Measurements from ENCODE around the gene PAK2.
"Not testable (repeated sequence)": the region's sequence is repeated elsewhere in the genome, so short reads cannot be mapped to it uniquely, and the experiment has no call there.

The PAK2 gene

DNA sequence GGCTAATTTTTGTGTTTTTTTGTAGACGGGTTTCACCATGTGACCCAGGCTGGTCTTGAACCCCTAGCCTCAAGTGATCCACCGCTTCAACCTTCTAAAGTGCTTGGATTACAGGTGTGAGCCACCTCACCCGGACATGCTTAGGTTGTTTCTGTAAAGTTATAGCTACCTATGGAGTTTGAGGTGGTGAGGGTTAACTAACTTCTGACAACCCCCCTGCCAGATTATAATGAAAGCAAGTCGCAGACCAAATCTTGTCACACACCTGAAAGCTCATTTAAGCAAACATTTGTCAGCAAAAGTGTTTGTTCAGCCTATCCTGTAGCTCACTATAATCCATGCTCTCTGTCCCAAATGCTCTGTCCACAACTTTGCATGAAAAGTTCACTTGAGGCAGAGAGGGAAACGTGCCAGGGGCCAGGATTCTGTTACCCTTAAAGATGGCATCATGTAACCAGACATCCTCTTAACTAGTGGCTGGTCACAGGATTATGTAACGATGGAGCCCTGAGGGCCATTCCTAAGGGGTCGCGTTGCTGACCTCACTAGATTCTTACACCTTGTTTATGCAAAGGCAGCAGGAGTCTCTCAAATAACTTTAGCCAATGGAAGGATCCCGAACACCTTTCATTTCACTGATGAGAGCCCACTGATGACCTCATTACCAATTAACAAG, 103.9 kb downstream of the PAK2 start:
- DNase-seq (ENCODE audit: low read depth in 2 of 2) = no peak

DNA sequence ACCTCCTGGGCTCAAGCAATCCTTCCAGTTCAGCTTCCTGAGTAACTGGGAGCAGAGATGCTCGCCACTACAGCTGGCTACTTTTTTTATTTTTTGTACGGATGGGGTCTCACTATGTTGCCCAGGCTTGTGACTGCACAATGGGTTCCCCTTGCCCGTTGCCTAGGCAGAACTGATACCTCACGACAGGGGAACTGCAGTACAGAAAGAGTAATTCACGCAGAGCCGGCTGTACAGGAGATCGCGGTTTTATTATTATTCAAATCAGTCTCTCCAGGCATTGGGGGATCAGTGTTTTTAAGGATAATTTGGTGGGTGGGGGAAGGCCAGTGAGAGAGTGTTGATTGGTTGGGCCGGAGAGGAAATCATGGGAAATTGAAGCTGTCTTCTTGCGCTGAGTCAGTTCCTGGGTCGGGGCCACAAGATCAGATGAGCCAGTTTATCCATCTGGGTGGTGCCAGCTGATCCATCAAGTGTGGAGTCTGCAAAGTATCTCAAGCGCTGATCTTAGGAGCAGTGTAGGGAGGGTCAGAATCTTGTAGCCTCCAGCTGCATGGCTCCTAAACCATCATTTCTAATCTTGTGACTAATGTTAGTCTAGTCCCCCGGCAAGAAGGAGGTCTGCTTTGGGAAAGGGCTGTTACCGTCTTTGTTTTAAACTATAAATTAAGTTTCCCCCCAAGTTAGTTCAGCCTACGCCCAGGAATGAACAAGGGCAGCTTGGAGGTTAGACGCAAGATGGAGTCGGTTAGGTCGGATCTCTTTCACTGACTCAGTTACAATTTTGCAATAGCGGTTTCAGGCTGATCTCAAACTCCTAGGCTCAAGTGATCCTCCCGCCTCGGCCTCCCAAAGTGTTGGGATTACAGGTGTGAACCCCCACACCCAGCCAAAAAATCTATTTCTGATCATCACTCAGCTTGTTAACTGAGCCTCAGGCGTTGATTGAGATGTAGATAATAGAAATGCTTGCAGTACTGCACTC, 104.9 kb downstream of the PAK2 start:
- not testable (repeated sequence) for DNase-seq (ENCODE audit: low read depth in 2 of 2)

DNA sequence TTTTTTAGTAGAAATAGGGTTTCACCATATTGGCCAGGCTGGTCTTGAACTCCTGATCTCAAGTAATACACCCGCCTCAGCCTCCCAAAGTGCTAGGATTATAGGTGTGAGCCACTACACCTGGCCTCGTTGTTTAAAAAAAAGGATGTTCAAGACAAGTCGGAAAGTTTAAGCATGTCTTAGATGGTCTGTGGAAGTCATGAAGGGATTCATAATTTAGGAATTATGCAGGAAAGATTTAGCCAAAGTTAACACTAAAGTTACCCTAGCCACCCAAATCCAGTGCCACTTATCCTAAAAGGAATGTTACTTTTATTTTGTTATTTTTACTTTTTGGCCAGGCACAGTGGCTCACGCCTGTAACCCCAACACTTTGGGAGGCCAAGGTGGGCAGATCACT, 108.7 kb downstream of the PAK2 start:
- not testable (repeated sequence) for DNase-seq (ENCODE audit: low read depth in 2 of 2)

DNA sequence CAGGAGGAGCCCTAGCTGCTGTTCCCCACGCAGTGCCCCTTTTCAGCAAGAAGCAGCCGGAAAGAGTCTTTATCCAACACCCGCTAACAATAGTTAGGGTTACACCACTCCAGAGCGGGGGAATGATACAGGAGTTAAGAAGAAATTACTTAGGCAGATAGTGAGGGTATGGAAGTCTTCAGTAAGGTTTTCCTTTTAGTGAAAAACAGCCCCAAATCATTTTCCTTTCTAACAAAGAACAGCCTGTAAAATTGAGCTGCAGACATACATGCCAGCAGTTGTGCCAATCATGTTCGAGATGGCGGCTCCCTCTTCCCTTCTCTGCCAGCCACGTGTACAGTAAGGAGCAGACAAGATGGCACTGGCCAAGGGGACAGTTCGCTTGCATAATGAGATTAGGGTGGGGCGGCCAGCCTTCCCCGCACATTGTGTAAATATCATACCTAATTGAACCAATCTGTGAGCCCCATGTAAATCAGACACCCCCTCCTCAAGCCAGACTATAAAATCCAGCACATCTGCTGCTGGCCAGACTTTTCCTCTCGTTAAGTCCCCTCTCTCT, 109.6 kb downstream of the PAK2 start:
- DNase-seq (ENCODE audit: low read depth in 2 of 2) = no peak

DNA sequence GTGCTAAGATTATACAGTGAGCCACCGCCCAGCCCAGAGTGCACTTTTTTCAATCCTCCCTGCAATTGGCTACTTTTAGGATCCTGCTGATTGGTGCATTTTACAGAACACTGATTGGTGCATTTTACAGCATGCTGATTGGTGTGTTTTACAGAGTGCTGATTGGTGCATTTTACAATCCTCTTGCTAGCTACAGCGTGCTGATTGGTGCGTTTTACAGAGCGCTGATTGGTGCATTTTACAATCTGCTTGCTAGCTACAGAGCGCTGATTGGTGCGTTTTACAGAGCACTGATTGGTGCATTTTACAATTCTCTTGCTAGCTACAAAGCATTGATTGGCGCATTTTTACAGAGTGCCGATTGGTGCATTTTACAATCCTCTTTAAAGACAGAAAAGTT, 123.3 kb downstream of the PAK2 start:
- not testable (repeated sequence) for DNase-seq (ENCODE audit: low read depth in 2 of 2)

DNA sequence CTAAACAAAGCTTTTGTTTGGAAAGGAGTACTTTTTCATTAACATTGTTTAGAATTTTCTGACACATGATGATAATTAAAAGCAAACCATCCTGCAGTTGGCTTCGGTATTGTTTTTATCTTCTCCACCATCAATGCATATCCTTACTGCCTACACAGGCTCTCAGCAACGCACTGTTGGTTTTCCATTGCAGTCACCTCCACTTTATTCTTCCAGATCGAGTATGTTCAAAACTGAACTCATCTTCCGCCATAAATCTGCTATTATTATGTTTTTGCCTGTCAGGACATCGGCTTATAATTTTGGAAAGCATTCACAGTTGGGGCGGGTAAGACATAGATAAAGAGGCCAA, 127.5 kb downstream of the PAK2 start:
- DNase-seq (ENCODE audit: low read depth in 2 of 2) = no peak

DNA sequence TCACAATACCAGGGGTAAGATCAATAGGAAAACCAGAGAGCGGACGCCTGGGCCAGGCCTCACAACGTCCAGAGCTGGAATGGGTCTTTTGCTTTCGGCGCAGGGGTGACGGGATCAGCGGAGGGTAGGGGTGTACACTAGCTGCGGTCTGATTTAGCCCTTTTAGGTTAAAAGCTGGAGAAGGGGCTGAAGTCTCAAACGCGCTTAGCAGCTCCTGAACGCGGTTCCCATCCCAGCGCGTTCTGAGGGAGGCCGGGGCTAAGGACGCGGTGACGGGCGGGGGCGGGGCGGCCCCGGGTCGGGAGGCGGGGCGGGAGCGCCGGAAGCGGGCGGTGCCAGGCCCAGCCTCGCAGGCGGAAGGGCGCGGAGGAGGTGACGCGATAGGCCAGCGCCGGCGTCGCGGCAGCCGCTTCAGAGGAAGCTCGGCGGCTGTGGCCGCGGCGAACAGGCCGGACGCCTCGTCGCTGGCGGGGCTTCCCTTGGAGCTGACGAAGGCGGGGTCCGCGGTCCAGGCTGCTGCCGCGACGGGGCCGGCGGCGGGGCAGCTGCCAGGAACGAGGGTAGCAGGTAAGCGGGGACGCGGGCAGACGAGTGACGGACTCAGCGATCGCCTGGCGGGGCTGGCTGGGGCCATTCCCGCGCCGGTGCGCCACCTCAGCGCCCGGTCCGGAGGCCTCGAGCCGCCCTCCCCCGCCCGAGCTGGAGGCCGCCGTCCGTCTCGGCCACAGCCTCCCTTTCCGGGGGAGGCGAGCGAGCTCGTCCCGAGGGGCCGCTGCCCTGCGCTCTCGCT, 128.0 kb downstream of the PAK2 start, which contains the start of gene SENP5:
Gene SENP5, plus strand, starts transcription at position 414 of the 790 bp plus-strand sequence. CDS start 17,262 bp downstream, outside the sequence.
- DNase-seq (ENCODE audit: low read depth in 2 of 2) = peak; percentile 76 to 81

DNA sequence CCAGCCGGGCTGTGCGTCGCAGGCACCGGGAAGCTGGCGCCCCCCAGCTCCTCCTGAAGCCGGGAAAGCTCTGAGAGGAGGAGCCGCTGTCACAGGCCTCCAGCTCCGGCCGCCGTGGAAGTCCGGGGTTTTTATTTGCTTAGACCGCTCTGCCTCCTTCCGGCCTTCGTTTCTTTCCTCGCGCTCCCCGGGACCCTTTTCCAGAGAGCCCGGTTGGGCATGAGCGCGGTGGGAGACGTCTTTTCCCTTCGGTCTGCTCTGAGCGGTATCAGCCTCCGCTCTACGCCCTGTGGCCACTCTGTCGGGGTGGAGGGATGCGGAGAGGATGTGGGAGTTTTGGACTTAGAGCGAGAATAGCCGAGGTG, 128.6 kb downstream of the PAK2 start:
- no peak for DNase-seq (ENCODE audit: low read depth in 2 of 2)

DNA sequence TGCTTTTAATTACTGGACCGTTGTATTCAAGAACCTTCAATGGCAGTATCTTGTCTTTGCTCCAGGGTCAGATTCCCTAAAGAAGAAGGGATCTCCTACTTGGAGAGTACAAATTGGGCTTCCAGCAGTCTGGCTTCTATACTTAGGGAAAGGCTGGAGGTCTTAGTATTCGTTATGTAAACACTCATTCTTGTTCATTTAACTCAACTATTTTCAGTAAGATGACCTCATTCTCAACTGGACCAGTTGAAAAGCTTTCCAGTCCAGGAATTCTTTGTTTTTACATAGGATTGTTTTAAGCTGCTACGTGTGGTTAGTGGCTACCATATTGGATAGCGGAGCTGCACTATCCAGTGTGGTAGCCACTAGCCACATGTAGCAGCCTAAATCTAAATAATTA, 132.7 kb downstream of the PAK2 start:
- DNase-seq (ENCODE audit: low read depth in 2 of 2) = no peak

DNA sequence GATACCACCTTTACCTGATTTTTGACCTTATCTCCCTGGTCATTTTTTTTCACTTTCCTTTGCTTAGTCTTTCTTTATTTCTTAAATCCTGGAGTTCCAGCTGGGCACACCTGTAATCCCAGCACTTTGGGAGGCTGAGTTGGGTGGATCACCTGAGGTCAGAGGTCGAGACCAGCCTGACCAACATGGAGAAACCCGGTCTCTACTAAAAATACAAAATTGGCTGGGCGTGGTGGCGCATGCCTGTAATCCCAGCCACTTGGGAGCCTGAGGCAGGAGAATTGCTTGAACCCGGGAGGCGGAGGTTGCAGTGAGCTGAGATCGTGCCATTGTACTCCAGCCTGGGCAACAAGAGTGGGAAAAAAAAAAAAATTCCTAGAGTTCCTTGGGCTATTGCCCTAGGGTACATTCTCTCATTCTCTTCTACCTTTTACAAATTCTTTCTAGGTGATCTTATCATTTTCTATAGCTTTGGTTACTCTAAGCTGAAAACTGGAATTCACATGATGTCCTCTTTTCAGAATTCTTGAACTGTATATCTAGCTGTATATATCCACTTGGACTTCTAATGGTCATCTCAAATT, 134.9 kb downstream of the PAK2 start:
- not testable (repeated sequence) for DNase-seq (ENCODE audit: low read depth in 2 of 2)

DNA sequence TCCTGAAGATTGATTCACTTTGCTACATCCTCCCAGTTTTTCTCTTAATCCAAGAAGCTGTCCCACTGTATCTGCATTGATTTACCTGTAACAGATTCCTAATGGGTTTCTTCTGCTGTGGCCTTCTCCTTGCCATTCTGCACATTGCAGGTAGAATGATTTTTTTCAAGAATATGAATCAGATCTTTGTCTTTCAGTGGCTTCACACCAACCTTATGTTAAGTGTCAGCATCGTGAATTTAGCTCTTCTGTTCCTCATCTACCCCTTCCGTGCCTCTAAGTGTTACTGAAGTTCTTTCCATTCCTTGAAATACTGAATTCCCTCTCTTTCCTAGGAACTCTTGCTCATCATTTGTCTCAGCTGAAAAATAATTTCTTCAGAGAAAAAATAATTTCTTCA, 135.6 kb downstream of the PAK2 start:
- DNase-seq (ENCODE audit: low read depth in 2 of 2) = no peak
